GM12878 (cell line): ENCODE results near the gene FDX1. TPM values are rescaled to one million over a fixed set of nuclear protein-coding genes. Genes with fewer than 3 reads are reported as not detected.

ENCODE experiments used
- BCLAF1 ChIP-seq: fragments of 450-650 bp; IDR thresholded peaks from 2 replicates; pipeline ENCODE4 v1.6.1; 2017; ENCODE audit warnings: antibody characterized with exemption, mild to moderate bottlenecking, moderate library complexity
- CBX5 ChIP-seq: sonication (generic); IDR thresholded peaks from 2 replicates; pipeline ENCODE4 v1.6.1; 2016; ENCODE audit warnings: low read depth, moderate library complexity, mild to moderate bottlenecking, inconsistent platforms
- NFYB ChIP-seq: IDR thresholded peaks from 2 replicates; pipeline ENCODE4 v1.6.1; 2011; ENCODE audit warnings: low read depth, mild to moderate bottlenecking, low read length, improper control_type of control experiment, moderate library complexity; ENCODE audit not compliant: insufficient read depth
- RELB ChIP-seq: fragments of 450-650 bp; IDR thresholded peaks from 2 replicates; pipeline ENCODE4 v1.6.1; 2017; ENCODE audit warnings: low read depth, mild to moderate bottlenecking, moderate library complexity
- TCF3 ChIP-seq: IDR thresholded peaks from 2 replicates; pipeline ENCODE4 v1.6.1; 2012; ENCODE audit warnings: low read depth, mild to moderate bottlenecking, low read length, borderline replicate concordance; ENCODE audit not compliant: insufficient read depth
- polyA plus RNA-seq, 11 experiments: library from polyadenylated mRNA; depleted of rRNA in 4 of 11; unstranded in 6 of 11; stranded (reverse) in 5 of 11; fragments of >200 nt; fragmentation: Nextera tagmentation in 4 of 11; fragmentation: Illumina TruSeq in 1 of 11; extraction: Ambion mirVana in 4 of 11; extraction: Trizol in 1 of 11; gene quantifications; 1 replicate in 1 of 11; 2 replicates in 10 of 11; pipeline versions ENCODE4 v1.2.1 to v1.2.3, GENCODE V29; 2011 to 2016; ENCODE audit warnings: inconsistent platforms in 2 of 11, missing spikeins in 2 of 11, low read depth in 1 of 11
- total RNA-seq, 4 experiments: library from RNA; depleted of rRNA in 3 of 4; stranded (reverse); fragments of >200 nt in 3 of 4; fragmentation: Illumina TruSeq in 1 of 4; extraction: Trizol in 1 of 4; gene quantifications; 2 replicates each; pipeline versions ENCODE4 v1.2.1 to v1.2.3, GENCODE V29; 2013 to 2021

Gene FDX1
- total and polyA plus RNA-seq, 10 of the 15 experiments (the other 5 are each of a cell fraction or from before 2014, with no cell fraction given): 3.9 to 20.3 (median 8.1) TPM

- TF ChIP-seq RELB (0 out of 2 replicates have a peak, but pooled peaks have one; percentile 13), CBX5 (no peak), TCF3 (no peak), NFYB (no peak), BCLAF1 (no peak)
Observed at GRCh38 chr11:110428956-110429730, 605 bp upstream of the FDX1 start (continued).
